Measurements from ENCODE around the gene PIK3R4. TPM values are rescaled to one million over a fixed set of nuclear protein-coding genes. Genes with fewer than 3 reads are reported as not detected.

PIK3R4 gene
- total RNA-seq, 1 experiment from 2014 or later = 31.9 TPM

DNA sequence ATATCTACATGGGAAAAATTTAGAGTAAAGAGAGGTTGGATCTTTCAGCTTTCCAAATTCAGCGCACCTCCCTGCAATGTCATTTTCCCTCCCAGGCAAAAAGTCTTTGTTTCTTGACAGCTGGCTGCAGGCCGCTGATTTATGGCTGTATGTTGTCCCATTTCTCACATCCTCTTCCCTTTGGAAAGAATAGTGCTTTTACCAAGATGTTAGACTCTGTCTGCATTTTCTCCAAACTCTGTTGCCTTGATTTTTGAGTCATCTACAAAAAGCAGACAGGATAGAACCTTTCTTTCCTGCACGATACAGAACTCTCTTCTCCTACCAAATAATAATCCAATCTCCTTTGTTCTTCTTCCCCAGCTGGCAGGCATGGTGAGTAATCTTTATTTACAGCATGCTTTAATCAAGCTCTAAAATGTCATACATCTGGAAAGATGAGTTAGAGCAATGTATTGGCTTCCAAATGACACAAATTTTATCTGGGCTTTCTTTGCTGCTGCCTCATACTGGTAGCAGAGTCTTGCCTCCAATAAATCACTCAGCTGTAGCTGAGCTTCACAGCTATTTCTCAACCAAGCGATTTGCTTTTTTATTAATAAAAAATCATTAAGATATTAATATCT is 101.9 kb downstream of the PIK3R4 start:
- intact Hi-C loops (cut with micrococcal nuclease; ENCODE audit: unreplicated experiment) = no loop called here
- no TSS peak for BruUV-seq (replicated peaks)
- no peak overlapping the region for H3K4me3 ChIP-seq (ENCODE audit: low read depth, low read length, poor library complexity, severe bottlenecking)
- H3K27ac ChIP-seq (ENCODE audit: low read depth, low read length, poor library complexity, severe bottlenecking) = no peak overlapping the region
- no peaks in the 10 kb centered on the region for H3K9me3 ChIP-seq (ENCODE audit: low read depth, low read length, poor library complexity, severe bottlenecking)
- TF ChIP-seq, protein P1, sequence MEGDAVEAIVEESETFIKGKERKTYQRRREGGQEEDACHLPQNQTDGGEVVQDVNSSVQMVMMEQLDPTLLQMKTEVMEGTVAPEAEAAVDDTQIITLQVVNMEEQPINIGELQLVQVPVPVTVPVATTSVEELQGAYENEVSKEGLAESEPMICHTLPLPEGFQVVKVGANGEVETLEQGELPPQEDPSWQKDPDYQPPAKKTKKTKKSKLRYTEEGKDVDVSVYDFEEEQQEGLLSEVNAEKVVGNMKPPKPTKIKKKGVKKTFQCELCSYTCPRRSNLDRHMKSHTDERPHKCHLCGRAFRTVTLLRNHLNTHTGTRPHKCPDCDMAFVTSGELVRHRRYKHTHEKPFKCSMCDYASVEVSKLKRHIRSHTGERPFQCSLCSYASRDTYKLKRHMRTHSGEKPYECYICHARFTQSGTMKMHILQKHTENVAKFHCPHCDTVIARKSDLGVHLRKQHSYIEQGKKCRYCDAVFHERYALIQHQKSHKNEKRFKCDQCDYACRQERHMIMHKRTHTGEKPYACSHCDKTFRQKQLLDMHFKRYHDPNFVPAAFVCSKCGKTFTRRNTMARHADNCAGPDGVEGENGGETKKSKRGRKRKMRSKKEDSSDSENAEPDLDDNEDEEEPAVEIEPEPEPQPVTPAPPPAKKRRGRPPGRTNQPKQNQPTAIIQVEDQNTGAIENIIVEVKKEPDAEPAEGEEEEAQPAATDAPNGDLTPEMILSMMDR (conservative IDR thresholded peaks at IDR 0.05; ENCODE audit: low read depth, low read length) = no peak
- no peak for TF ChIP-seq EZH2 (IDR thresholded peaks at IDR 0.05; ENCODE audit: borderline replicate concordance, low read depth, low read length, poor library complexity, severe bottlenecking)
- DNase-seq (ENCODE audit: low spot score) = no peak
- no peaks in the 10 kb centered on the region for H3K36me3 ChIP-seq (ENCODE audit: insufficient read depth, low read length, poor library complexity, severe bottlenecking)
- no peaks in the 10 kb centered on the region for H3K4me1 ChIP-seq (ENCODE audit: insufficient read depth, low read length, poor library complexity, severe bottlenecking)
- ChIA-PET POLR2A (ENCODE audit: low non-redundant PET) (no interaction called here), CTCF (no interaction called here)
- no peaks in the 10 kb centered on the region for H3K27me3 ChIP-seq (replicated peaks; ENCODE audit: insufficient read depth, low read depth, low read length, poor library complexity)

DNA sequence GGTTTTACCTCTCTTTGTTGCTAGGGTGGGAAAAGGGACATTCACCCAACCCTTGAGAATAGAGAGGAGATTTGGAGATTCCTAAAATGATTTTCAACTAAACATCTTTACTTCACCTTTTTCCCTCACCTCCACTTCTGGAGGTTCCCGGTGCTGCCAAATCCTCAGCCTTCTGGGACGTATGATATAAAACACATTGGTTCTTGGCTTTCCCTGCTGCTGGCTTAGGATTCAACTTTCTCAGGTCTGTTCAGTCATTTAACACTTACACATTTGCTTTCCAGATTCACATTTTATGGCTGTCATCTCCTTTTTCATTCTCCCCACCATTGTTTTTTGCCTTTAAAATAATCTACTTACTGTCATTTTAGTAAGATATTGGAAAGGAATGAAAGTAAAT is 106.6 kb downstream of the PIK3R4 start:
- no TSS peak for BruUV-seq (replicated peaks)
- ChIA-PET POLR2A (ENCODE audit: low non-redundant PET) (no interaction called here), CTCF (no interaction called here)
- no peak for DNase-seq (ENCODE audit: low spot score)
- Histone ChIP-seq H3K36me3 (ENCODE audit: insufficient read depth, low read length, poor library complexity, severe bottlenecking) (no peaks in the 10 kb centered on the region), H3K9me3 (ENCODE audit: low read depth, low read length, poor library complexity, severe bottlenecking) (no peaks in the 10 kb centered on the region), H3K27me3 (replicated peaks; ENCODE audit: insufficient read depth, low read depth, low read length, poor library complexity) (no peaks in the 10 kb centered on the region), H3K27ac (ENCODE audit: low read depth, low read length, poor library complexity, severe bottlenecking) (no peak overlapping the region), H3K4me1 (ENCODE audit: insufficient read depth, low read length, poor library complexity, severe bottlenecking) (no peaks in the 10 kb centered on the region), H3K4me3 (ENCODE audit: low read depth, low read length, poor library complexity, severe bottlenecking) (no peak overlapping the region)
- intact Hi-C loops (cut with micrococcal nuclease; ENCODE audit: unreplicated experiment) = no loop called here
- TF ChIP-seq, protein P1 (conservative IDR thresholded peaks at IDR 0.05; ENCODE audit: low read depth, low read length) = no peak
- no peak for TF ChIP-seq EZH2 (IDR thresholded peaks at IDR 0.05; ENCODE audit: borderline replicate concordance, low read depth, low read length, poor library complexity, severe bottlenecking)

DNA sequence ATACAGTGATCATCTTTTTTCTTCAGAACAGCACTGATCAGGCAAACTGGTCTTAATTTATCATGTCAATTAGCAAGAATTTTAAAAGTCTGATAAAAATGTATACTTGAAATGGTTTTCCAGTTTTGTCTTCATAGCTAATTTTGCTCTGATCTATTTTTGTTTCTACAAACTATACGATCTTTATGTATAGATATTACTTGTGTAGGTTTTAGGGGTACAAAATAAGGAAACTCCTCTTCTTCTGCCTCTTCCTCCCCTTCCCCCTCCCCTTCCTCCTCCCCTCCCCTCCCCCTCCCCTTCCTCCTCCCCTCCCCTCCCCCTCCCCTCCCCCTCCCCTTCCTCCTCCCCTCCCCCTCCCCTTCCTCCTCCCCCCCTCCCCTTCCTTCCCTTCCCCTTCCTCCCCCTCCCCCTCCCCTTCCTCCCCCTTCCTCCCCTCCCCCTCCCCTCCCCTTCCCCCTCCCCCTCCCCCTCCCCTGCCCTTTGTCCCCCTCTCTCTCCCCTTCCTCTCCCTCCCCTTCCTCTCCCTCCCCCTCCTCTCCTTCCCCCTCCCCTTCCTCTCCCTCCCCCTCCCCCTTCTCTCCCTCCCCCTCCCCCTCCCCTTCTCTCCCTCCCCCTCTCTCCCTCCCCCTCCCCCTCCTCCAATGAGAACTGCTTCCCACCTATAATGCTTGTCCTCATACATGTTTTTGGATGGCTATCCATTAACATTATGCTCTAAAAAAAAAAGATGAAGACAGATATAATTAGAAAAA is 110.0 kb downstream of the PIK3R4 start:
- Histone ChIP-seq H3K4me3 (ENCODE audit: low read depth, low read length, poor library complexity, severe bottlenecking) (no peak overlapping the region), H3K4me1 (ENCODE audit: insufficient read depth, low read length, poor library complexity, severe bottlenecking) (no peaks in the 10 kb centered on the region), H3K27me3 (replicated peaks; ENCODE audit: insufficient read depth, low read depth, low read length, poor library complexity) (no peaks in the 10 kb centered on the region), H3K9me3 (ENCODE audit: low read depth, low read length, poor library complexity, severe bottlenecking) (no peaks in the 10 kb centered on the region), H3K27ac (ENCODE audit: low read depth, low read length, poor library complexity, severe bottlenecking) (no peak overlapping the region), H3K36me3 (ENCODE audit: insufficient read depth, low read length, poor library complexity, severe bottlenecking) (no peaks in the 10 kb centered on the region)
- CTCF ChIA-PET = no interaction called here
- BruUV-seq (replicated peaks) = no TSS peak
- intact Hi-C loops (cut with micrococcal nuclease; ENCODE audit: unreplicated experiment) = no loop called here
- TF ChIP-seq, protein P1 (conservative IDR thresholded peaks at IDR 0.05; ENCODE audit: low read depth, low read length) = no peak
- TF ChIP-seq EZH2 (IDR thresholded peaks at IDR 0.05; ENCODE audit: borderline replicate concordance, low read depth, low read length, poor library complexity, severe bottlenecking) = no peak
- DNase-seq (ENCODE audit: low spot score) = no peak
- POLR2A ChIA-PET (ENCODE audit: low non-redundant PET) = no interaction called here
